PC-3 (cell line): ENCODE measurements around the gene ARHGAP9. TPM values are rescaled to one million over a fixed set of nuclear protein-coding genes. Genes with fewer than 3 reads are reported as not detected.

Source experiments
- ATAC-seq: fragments of 200-7000 bp; cut with Tn5 transposase; 2 replicates; pipeline ENCODE4 v1.9.1; 2020; ENCODE audit warnings: mild to moderate bottlenecking, moderate library complexity
- BruUV-seq: library from RNA; stranded (reverse); fragments of 400-500 nt; replicated peaks from 2 replicates; lab custom pipeline; 2021; lab: Mats Ljungman, UMichigan
- CTCF ChIA-PET: fragments of 300-600 bp; sonication (Branson Sonifier 250); formaldehyde crosslinking; loops from one replicate; lab custom pipeline; 2022; ENCODE audit warnings: antibody characterized with exemption; lab: Charles Lee
- POLR2A ChIA-PET: fragments of 300-600 bp; sonication (Branson Sonifier 250); formaldehyde crosslinking; loops from one replicate; lab custom pipeline; 2022; ENCODE audit warnings: antibody characterized with exemption; ENCODE audit not compliant: unreplicated experiment; lab: Charles Lee
- DNase-seq: peaks from one replicate; pipeline ENCODE4 v3.0.0-alpha.2; 2015
- H2AFZ ChIP-seq: fragments of 300-600 bp; sonication (generic); 2 replicates; pipeline ENCODE4 v1.6.0; 2016; ENCODE audit warnings: antibody characterized with exemption, low read length
- H3F3A ChIP-seq: fragments of 300-600 bp; sonication (generic); one replicate; pipeline ENCODE4 v1.6.0; 2017; ENCODE audit warnings: antibody characterized with exemption, low read length, control low read depth, mild to moderate bottlenecking; ENCODE audit not compliant: unreplicated experiment
- H3K27ac ChIP-seq: fragments of 300-600 bp; sonication (generic); 2 replicates; pipeline ENCODE4 v1.5.1; 2016; ENCODE audit warnings: mild to moderate bottlenecking, low read length
- H3K27me3 ChIP-seq: fragments of 300-600 bp; sonication (generic); 2 replicates; pipeline ENCODE4 v1.6.1; 2016; ENCODE audit warnings: low read length, mixed read lengths
- H3K36me3 ChIP-seq: fragments of 300-600 bp; sonication (generic); 2 replicates; pipeline ENCODE4 v1.6.1; 2016; ENCODE audit warnings: low read depth, mixed run types, low read length, mixed read lengths
- H3K4me1 ChIP-seq: fragments of 300-600 bp; sonication (generic); 2 replicates; pipeline ENCODE4 v1.5.1; 2016; ENCODE audit warnings: low read length; ENCODE audit not compliant: insufficient read depth
- H3K4me2 ChIP-seq: fragments of 300-600 bp; sonication (generic); 2 replicates; pipeline ENCODE4 v1.6.0; 2016; ENCODE audit warnings: low read length
- H3K4me3 ChIP-seq: fragments of 300-600 bp; sonication (generic); 2 replicates; pipeline ENCODE4 v1.5.1; 2016; ENCODE audit warnings: mild to moderate bottlenecking, low read length, mixed read lengths
- H3K79me2 ChIP-seq: fragments of 300-600 bp; sonication (generic); 2 replicates; pipeline ENCODE4 v1.6.1; 2017; ENCODE audit warnings: low read length, mixed read lengths
- H3K9ac ChIP-seq: fragments of 300-600 bp; sonication (generic); 2 replicates; pipeline ENCODE4 v1.6.0; 2016; ENCODE audit warnings: mild to moderate bottlenecking, low read length
- H3K9me2 ChIP-seq: fragments of 300-600 bp; sonication (generic); replicated peaks from 2 replicates; pipeline ENCODE4 v1.6.1; 2016; ENCODE audit warnings: mixed run types, low read length, mixed read lengths
- H3K9me3 ChIP-seq: fragments of 300-600 bp; sonication (generic); 2 replicates; pipeline ENCODE4 v1.6.1; 2016; ENCODE audit warnings: low read length, mixed read lengths
- H4K20me1 ChIP-seq: fragments of 300-600 bp; sonication (generic); 2 replicates; pipeline ENCODE4 v1.6.1; 2016; ENCODE audit warnings: low read length, mixed read lengths
- CTCF ChIP-seq: fragments of 300-600 bp; sonication (generic); conservative IDR thresholded peaks from 2 replicates; pipeline ENCODE4 v1.5.1; 2017; ENCODE audit warnings: antibody characterized with exemption, low read depth, mild to moderate bottlenecking, low read length
- EZH2 ChIP-seq: fragments of 300-600 bp; sonication (generic); IDR thresholded peaks from one replicate; pipeline ENCODE4 v1.6.1; 2017; ENCODE audit warnings: antibody characterized with exemption, mild to moderate bottlenecking, low read length; ENCODE audit not compliant: unreplicated experiment
- EZH2phosphoT487 ChIP-seq: fragments of 300-600 bp; sonication (generic); IDR thresholded peaks from 2 replicates; pipeline ENCODE4 v1.6.1; 2018; ENCODE audit warnings: mild to moderate bottlenecking, antibody characterized with exemption, low read length, borderline replicate concordance
- intact Hi-C: fragments of 100-400 bp; cut with micrococcal nuclease; formaldehyde crosslinking; loops from 2 replicates; pipeline ENCODE4 v1.9.0; 2023
- total RNA-seq: library from RNA; depleted of rRNA; stranded (reverse); fragments of >200 nt; gene quantifications from 2 replicates; pipeline ENCODE4 v1.2.3, GENCODE V29; 2014

The ARHGAP9 gene
- total RNA-seq, 1 experiment from 2014 or later, result not detected

GRCh38 chr12:57513266-57513665 is 33.6 kb upstream of the ARHGAP9 start:
- ATAC-seq, result no peak
- peaks cover 10% of the 10 kb centered on the region; the same call in 1 of the 2 replicates for H4K20me1 ChIP-seq
- CTCF ChIA-PET, result no interaction called here

GRCh38 chr12:57512665-57513064 is 33.0 kb upstream of the ARHGAP9 start:
- 0 out of 2 replicates have a peak, but pooled peaks cover 5% of the 10 kb centered on the region for H4K20me1 ChIP-seq

More at GRCh38 chr12:57513266-57513665, 33.6 kb upstream of the ARHGAP9 start:
- DNase-seq, result no peak
- BruUV-seq, result no TSS peak
- Histone ChIP-seq H3K9ac (no peak overlapping the region), H3K4me1 (peaks cover 7% of the 10 kb centered on the region; the same call in 1 of the 2 replicates), H3F3A (no peaks in the 10 kb centered on the region), H3K36me3 (peaks cover 63% of the 10 kb centered on the region), H3K4me2 (no peak overlapping the region), H2AFZ (no peak overlapping the region), H3K79me2 (peaks cover 15% of the 10 kb centered on the region), H3K9me2 (no peaks in the 10 kb centered on the region), H3K27ac (no peak overlapping the region), H3K4me3 (no peak overlapping the region), H3K27me3 (no peaks in the 10 kb centered on the region), H3K9me3 (no peaks in the 10 kb centered on the region)
- POLR2A ChIA-PET, result no interaction called here
- TF ChIP-seq CTCF (no peak), EZH2 (no peak), EZH2phosphoT487 (no peak)
- intact Hi-C loops, result no loop called here

More at GRCh38 chr12:57512665-57513064, 33.0 kb upstream of the ARHGAP9 start:
- no peak overlapping the region for H3K9ac ChIP-seq
- H3K4me1 ChIP-seq, result peaks cover 7% of the 10 kb centered on the region; the same call in 1 of the 2 replicates
- H3F3A ChIP-seq, result no peaks in the 10 kb centered on the region
- no peak for TF ChIP-seq EZH2
- TF ChIP-seq CTCF, result no peak
- TF ChIP-seq EZH2phosphoT487, result no peak
- no peak overlapping the region for H2AFZ ChIP-seq
- H3K4me3 ChIP-seq, result no peak overlapping the region
- intact Hi-C loops, result no loop called here
- no peaks in the 10 kb centered on the region for H3K27me3 ChIP-seq
- H3K4me2 ChIP-seq, result no peak overlapping the region
- CTCF ChIA-PET, result no interaction called here
- POLR2A ChIA-PET, result interaction anchor here (0.7 kb wide), 1 partner anchor 35 kb away, joined by 4 read pairs; no protein-coding TSS in a partner anchor
- DNase-seq (no peak), ATAC-seq (no peak)
- no peaks in the 10 kb centered on the region for H3K9me3 ChIP-seq
- H3K36me3 ChIP-seq, result peaks cover 62% of the 10 kb centered on the region
- H3K79me2 ChIP-seq, result peaks cover 9% of the 10 kb centered on the region; the same call in 1 of the 2 replicates
- no peak overlapping the region for H3K27ac ChIP-seq
- H3K9me2 ChIP-seq, result no peaks in the 10 kb centered on the region
- BruUV-seq, result no TSS peak
